ENCODE measurements around the gene ATIC. TPM values are rescaled to one million over a fixed set of nuclear protein-coding genes. Genes with fewer than 3 reads are reported as not detected.

Gene ATIC
- total and polyA plus RNA-seq, 2 of the 8 experiments (the other 6 are each of a cell fraction or from before 2014, with no cell fraction given): 139 to 319 TPM

- TF ChIP-seq HDAC2 (IDR thresholded peaks at IDR 0.05; ENCODE audit: borderline replicate concordance in 1 of 2, low read depth in 2 of 2, low read length in 2 of 2) (no peak), POU5F1 (IDR thresholded peaks at IDR 0.05; ENCODE audit: low read depth, low read length) (no peak), PHF8 (conservative IDR thresholded peaks at IDR 0.05; ENCODE audit: low read depth, low read length) (no peak)
Measured at GRCh38 chr2:215360596-215360995, 48.7 kb downstream of the ATIC start (continued).
